ENCODE data around the gene ZCCHC8.
"Not testable (repeated sequence)": the region's sequence is repeated elsewhere in the genome, so short reads cannot be mapped to it uniquely, and the experiment has no call there.

Gene ZCCHC8

GRCh38 chr12:122501489-122501989 is 807 bp upstream of the ZCCHC8 start:
- Histone ChIP-seq H3K9me3 (ENCODE audit: severe bottlenecking) (no peaks in the 10 kb centered on the region), H3K27ac (peak overlapping the region; percentile 95), H3K36me3 (peaks cover 49% of the 10 kb centered on the region), H3K27me3 (ENCODE audit: insufficient read depth, low read depth, severe bottlenecking) (no peaks in the 10 kb centered on the region), H3K4me3 (ENCODE audit: low read depth, low read length) (no peak overlapping the region)
- no peak for TF ChIP-seq CTCF (IDR thresholded peaks at IDR 0.05; ENCODE audit: low read depth, low read length)
- no peak for DNase-seq

- TF ChIP-seq CTCF (IDR thresholded peaks at IDR 0.05; ENCODE audit: low read depth, low read length): no peak
- DNase-seq: peak; percentile 59
- H3K36me3 ChIP-seq: peaks cover 44% of the 10 kb centered on the region
Measured at GRCh38 chr12:122499991-122500684, 594 bp downstream of the ZCCHC8 start.

DNA sequence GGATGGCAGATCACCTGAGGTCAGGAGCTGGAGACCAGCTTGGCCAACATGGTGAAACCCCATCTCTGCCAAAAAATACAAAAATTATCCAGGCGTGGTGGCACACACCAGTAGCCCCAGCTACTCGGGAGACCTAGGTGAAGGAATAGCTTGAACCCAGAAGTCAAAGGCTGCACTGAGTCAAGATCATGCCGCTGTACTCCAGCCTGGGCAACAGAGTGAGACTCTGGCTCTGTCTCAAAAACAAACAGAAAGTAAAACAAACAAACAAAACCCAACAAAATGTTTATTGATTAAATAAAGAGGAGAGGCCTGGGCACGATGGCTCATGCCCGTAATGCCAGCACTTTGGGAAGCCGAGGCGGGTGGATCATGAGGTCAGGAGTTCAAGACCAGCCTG is 5.5 kb downstream of the ZCCHC8 start:
- peaks cover 59% of the 10 kb centered on the region for H3K36me3 ChIP-seq
- TF ChIP-seq CTCF (IDR thresholded peaks at IDR 0.05; ENCODE audit: low read depth, low read length): no peak
- no peak for DNase-seq
- H3K27me3 ChIP-seq (ENCODE audit: insufficient read depth, low read depth, severe bottlenecking): no peaks in the 10 kb centered on the region
- H3K27ac ChIP-seq: no peak overlapping the region
- no peak overlapping the region for H3K4me3 ChIP-seq (ENCODE audit: low read depth, low read length)
- no peaks in the 10 kb centered on the region for H3K9me3 ChIP-seq (ENCODE audit: severe bottlenecking)

More at GRCh38 chr12:122499991-122500684, 594 bp downstream of the ZCCHC8 start:
- Histone ChIP-seq H3K9me3 (ENCODE audit: severe bottlenecking) (no peaks in the 10 kb centered on the region), H3K4me3 (ENCODE audit: low read depth, low read length) (peak overlapping the region; percentile 95), H3K27ac (peak overlapping the region; percentile 95), H3K27me3 (ENCODE audit: insufficient read depth, low read depth, severe bottlenecking) (no peaks in the 10 kb centered on the region)

DNA sequence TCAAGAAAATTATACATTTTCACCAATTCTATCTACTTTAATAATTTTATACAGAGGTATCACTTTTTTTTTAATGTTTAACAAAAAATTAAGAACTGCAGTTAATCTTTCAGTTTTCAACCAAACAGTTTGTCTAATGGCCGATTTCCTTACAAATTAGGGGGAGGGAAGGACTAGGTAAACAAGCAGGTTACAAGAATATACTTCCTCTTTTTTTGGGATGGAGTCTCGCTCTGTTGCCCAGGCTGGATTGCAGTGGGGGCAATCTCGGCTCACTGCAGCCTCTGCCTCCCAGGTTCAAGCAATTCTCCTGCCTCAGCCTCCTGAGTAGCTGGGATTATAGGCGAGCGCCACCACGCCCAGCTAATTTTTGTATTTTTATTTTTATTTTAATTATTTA is 7.5 kb downstream of the ZCCHC8 start:
- not testable (repeated sequence) for H3K27me3 ChIP-seq (ENCODE audit: insufficient read depth, low read depth, severe bottlenecking); DNase-seq; H3K27ac ChIP-seq; H3K4me3 ChIP-seq (ENCODE audit: low read depth, low read length); H3K9me3 ChIP-seq (ENCODE audit: severe bottlenecking)
- peaks cover 77% of the 10 kb centered on the region for H3K36me3 ChIP-seq

GRCh38 chr12:122491991-122492390 is 8.7 kb downstream of the ZCCHC8 start:
- DNase-seq: no peak
- no peak for TF ChIP-seq CTCF (IDR thresholded peaks at IDR 0.05; ENCODE audit: low read depth, low read length)

DNA sequence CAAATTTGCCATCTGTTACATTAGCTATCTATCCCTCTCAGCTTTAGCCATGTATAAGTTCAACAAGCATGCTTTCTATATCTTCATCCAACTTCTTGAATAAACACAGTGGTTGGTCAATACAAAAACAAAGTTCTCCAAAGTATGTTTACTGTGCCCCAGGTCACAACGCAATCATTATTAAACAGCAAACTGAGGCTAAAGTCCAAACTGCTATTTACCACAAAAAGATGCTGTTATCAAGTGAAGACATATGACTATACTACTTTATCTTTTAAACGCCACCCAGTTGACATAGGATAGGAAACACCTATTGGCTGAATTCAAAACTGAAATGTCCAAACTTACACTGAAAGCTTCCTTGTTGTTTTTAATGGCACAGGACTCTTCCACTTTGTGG is 11.7 kb downstream of the ZCCHC8 start:
- H3K36me3 ChIP-seq: peaks cover 84% of the 10 kb centered on the region
- H3K27ac ChIP-seq: no peak overlapping the region
- DNase-seq: no peak
- no peak for TF ChIP-seq CTCF (IDR thresholded peaks at IDR 0.05; ENCODE audit: low read depth, low read length)
- H3K27me3 ChIP-seq (ENCODE audit: insufficient read depth, low read depth, severe bottlenecking): no peaks in the 10 kb centered on the region
- H3K9me3 ChIP-seq (ENCODE audit: severe bottlenecking): no peaks in the 10 kb centered on the region
- no peak overlapping the region for H3K4me3 ChIP-seq (ENCODE audit: low read depth, low read length)

More at GRCh38 chr12:122491991-122492390, 8.7 kb downstream of the ZCCHC8 start:
- no peak overlapping the region for H3K27ac ChIP-seq
- peaks cover 81% of the 10 kb centered on the region for H3K36me3 ChIP-seq
- no peaks in the 10 kb centered on the region for H3K9me3 ChIP-seq (ENCODE audit: severe bottlenecking)
- no peak overlapping the region for H3K4me3 ChIP-seq (ENCODE audit: low read depth, low read length)
- H3K27me3 ChIP-seq (ENCODE audit: insufficient read depth, low read depth, severe bottlenecking): no peaks in the 10 kb centered on the region

DNA sequence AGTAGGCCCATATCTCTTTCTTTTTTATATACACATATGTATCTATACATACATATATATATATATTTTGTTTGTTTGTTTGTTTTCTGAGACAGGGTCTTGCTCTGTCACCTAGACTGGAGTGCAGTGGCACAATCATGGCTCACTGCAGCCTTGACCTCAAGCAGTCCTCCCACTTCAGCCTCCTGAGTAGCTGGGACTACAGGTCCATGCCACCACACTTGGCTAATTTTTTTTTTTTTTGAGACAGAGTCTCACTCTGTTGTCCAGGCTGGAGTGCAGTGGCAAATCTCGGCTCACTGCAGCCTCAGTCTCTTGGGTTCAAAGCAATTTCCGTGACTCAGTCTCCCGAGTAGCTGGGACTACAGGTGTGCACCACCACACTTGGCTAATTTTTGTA is 12.9 kb downstream of the ZCCHC8 start:
- peaks cover 86% of the 10 kb centered on the region for H3K36me3 ChIP-seq
- not testable (repeated sequence) for H3K27me3 ChIP-seq (ENCODE audit: insufficient read depth, low read depth, severe bottlenecking); H3K9me3 ChIP-seq (ENCODE audit: severe bottlenecking); DNase-seq; H3K4me3 ChIP-seq (ENCODE audit: low read depth, low read length); H3K27ac ChIP-seq

Measured in WERI-Rb-1 (cell line).